Stimulated activated naive B cell treated with anti-CD40 and anti-IgM and Interleukin-4, amounts not matched to agents 10 μg/mL and 1 μg/mL and 100 μg/mL, for 72 hours (primary cell): Measurements from ENCODE around the gene MFNG.

ENCODE experiments used
- ATAC-seq, 2 donors: fragments of 150-1000 bp; cut with Tn5 transposase; replicated peaks; 2 replicates each; pipeline ENCODE4 v1.10.0; 2021; ENCODE audit warnings: moderate library complexity in 1 of 2
- DNase-seq: peaks from one replicate; pipeline ENCODE4 v3.0.0; 2021
- H3K27ac Mint-ChIP-seq: one replicate; pipeline ENCODE4 v1.8.0; 2022; ENCODE audit warnings: mild to moderate bottlenecking, mixed read lengths
- H3K27me3 Mint-ChIP-seq, 2 donors: one replicate each; pipeline ENCODE4 v1.8.0; 2022; ENCODE audit warnings: mixed read lengths in 2 of 2
- H3K36me3 Mint-ChIP-seq, 2 donors: one replicate each; pipeline ENCODE4 v1.8.0; 2022; ENCODE audit warnings: mixed read lengths in 2 of 2, mild to moderate bottlenecking in 1 of 2
- H3K4me1 Mint-ChIP-seq, 2 donors: one replicate each; pipeline ENCODE4 v1.8.0; 2022; ENCODE audit warnings: mixed read lengths in 2 of 2, mild to moderate bottlenecking in 1 of 2
- H3K4me3 Mint-ChIP-seq, 2 donors: one replicate each; pipeline ENCODE4 v1.8.0; 2022; ENCODE audit warnings: mild to moderate bottlenecking in 2 of 2, mixed read lengths in 2 of 2, moderate library complexity in 1 of 2
- H3K9me3 Mint-ChIP-seq, 2 donors: one replicate each; pipeline ENCODE4 v1.8.0; 2022; ENCODE audit warnings: mixed read lengths in 2 of 2, mild to moderate bottlenecking in 1 of 2

The MFNG gene

DNA sequence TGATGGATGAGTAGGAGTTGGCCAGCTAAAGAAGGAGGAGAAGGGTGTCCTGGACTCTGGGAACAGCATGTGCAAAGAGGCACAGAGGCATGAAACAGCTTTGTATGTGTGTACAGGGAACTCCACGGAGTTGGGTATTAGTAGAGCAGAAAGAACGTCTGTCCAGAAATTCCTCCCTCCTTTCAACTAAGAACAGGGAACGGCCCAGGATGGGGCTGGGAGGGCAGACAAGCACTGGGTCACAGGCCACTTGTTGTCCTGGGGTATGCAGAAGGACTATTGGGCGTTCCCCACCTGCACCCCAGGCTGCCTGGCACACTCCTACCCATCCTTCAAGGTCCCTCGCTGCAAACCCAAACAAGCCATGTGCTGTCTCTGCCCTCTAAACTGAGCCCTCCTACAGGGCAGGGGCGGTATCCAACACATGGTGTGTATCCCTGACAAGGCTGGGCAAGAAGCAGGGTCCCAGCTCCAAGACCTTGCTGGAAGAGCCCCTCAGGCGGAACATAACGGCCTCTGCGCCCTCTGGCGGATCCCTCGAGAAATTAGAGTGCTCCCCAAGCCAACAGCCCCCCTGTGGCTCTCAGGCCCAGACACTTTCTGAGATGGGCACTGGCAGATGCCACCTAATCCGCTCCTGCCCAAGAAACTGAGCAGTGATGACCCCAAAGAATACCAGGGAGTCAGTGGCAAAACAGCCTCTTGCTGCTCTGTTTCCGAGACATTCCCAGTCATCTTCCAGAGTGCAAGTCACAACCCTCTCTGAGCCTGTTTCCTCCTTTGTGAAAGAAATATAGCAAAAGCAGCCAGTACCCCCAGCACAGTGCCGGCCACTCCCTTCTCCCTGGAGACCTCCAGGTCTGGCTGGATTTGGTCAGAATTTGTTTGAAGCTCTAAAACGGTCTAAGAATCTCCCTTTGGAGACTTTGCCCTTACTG, 57.3 kb downstream of the MFNG start:
- Mint-ChIP-seq H3K27me3 (peaks cover 79 to 85% of the 10 kb centered on the region in 2 donors), H3K4me3 (no peak overlapping the region), H3K4me1 (peaks cover 21 to 28% of the 10 kb centered on the region in 2 donors), H3K9me3 (peaks cover 6 to 8% of the 10 kb centered on the region in 2 donors), H3K36me3 (peaks cover 4 to 8% of the 10 kb centered on the region in 2 donors), H3K27ac (no peak overlapping the region)
- ATAC-seq, result peak; percentile 54 to 58
- peak; percentile 28 for DNase-seq

DNA sequence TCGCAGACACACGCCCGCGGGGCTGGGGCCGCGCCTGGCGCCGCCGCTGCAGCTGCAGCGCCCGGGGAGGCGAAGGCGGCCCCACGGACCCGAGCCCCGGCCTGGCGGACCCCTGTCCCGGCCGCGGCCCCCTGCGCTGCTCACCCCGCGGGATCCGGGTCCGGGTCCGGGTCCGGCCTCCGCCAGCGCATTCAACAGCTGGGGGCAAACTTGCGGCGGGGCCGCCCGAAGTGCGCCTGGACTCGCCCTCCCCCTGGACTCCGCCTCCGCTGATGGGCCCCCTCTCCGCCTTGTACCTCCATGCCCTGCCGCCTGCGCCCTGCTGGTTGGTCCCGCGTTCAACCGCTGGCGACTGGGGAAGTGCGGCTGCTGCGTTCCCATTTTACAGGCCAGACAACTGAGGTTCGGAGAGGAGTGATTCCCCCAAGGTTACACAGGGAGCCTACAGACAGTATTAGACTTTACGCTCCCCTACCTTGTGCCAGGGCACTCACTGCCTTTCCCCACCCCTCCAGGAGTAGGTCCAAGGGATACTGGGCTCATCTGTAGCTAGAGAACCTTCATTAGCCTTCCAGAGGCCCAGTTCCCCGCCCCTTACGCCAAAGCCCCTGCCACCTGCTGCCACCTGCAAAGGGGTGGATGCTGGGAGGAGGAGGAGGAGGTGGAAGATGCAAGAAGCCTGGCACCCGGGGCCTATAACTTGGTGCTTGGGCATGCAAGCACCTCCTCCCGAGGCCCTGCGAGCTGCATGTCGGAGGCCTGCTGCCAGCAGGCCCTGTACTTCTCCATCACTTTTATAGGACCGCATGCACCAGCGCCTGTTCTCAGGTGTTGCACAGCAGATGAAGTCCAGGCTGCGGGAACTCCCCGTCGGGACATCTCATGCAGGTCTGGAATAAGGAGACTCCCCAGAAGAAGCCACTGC, 58.2 kb downstream of the MFNG start:
- peaks cover 77 to 83% of the 10 kb centered on the region in 2 donors for H3K27me3 Mint-ChIP-seq
- H3K9me3 Mint-ChIP-seq, result peaks cover 6 to 8% of the 10 kb centered on the region in 2 donors
- no peak for DNase-seq
- no peak for ATAC-seq
- H3K27ac Mint-ChIP-seq, result peak overlapping the region; percentile 37
- H3K4me3 Mint-ChIP-seq, result peak overlapping the region; percentile 67 to 71
- peaks cover 4 to 8% of the 10 kb centered on the region in 2 donors for H3K36me3 Mint-ChIP-seq
- H3K4me1 Mint-ChIP-seq, result peaks cover 21 to 28% of the 10 kb centered on the region in 2 donors

GRCh38 chr22:37427135-37427710, 59.0 kb downstream of the MFNG start, which contains the start of gene ELFN2:
ELFN2 (minus strand) TSS chr22:37427479; CDS start chr22:37375534, 51,945 bp downstream.
- ATAC-seq (no peak), DNase-seq (no peak)

GRCh38 chr22:37426706-37427134, 59.5 kb downstream of the MFNG start:
- Mint-ChIP-seq H3K36me3 (peaks cover 0 to 2% of the 10 kb centered on the region in 2 donors), H3K27me3 (peaks cover 71 to 77% of the 10 kb centered on the region in 2 donors), H3K4me1 (peaks cover 22 to 23% of the 10 kb centered on the region in 2 donors), H3K27ac (no peak overlapping the region), H3K9me3 (no peaks in the 10 kb centered on the region), H3K4me3 (peak overlapping the region; percentile 68)
- DNase-seq (no peak), ATAC-seq (no peak)

More at GRCh38 chr22:37427135-37427710, 59.0 kb downstream of the MFNG start, which contains the start of gene ELFN2:
- peaks cover 2 to 4% of the 10 kb centered on the region in 2 donors for H3K9me3 Mint-ChIP-seq
- peaks cover 21 to 27% of the 10 kb centered on the region in 2 donors for H3K4me1 Mint-ChIP-seq
- peaks cover 71 to 77% of the 10 kb centered on the region in 2 donors for H3K27me3 Mint-ChIP-seq
- peak within 1 kb of the TSS; percentile 68 to 71 for H3K4me3 Mint-ChIP-seq
- H3K27ac Mint-ChIP-seq, result peak within 1 kb of the TSS; percentile 37
- H3K36me3 Mint-ChIP-seq, result peaks cover 0 to 4% of the 10 kb centered on the region in 2 donors

DNA sequence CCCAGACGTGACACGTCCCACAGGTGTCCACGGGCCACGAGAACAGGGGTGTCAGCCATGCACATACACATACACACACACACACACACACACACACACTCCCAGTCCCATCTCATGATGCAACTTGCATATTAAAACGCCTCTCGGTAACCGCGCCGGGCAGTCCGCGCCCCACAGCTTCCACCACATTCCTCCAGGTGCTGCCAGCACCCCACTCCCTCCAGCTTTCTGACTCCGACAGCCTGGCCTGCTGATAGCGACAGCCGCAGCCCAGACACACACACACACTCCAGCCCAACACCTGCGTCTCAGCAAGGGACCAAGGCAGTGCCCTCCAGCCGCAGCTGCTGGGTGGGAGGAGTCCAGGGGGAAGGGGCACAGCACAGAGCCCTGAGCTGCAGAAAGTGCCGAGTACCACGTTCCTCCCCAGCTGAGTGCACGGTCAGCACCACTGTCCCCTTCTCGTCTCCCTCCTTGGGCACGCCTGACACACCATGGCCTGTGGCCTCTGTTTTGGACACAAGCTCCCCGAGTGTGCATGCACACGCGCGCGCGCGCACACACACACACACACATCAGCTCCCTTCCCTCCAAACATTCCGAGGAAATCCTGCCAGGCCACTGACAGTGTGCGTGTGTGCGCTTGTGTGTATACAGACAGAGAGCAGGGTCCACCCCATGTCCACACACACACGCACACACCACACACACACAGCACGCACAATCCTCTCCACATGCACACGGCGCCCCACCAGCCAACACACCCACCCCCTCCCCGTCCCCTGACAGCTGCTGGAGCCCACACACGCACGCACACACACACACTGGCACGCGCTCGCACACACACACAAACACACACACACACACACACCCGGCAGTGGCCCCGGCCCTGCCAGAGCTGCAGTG, 60.1 kb downstream of the MFNG start:
- peaks cover 0 to 2% of the 10 kb centered on the region in 2 donors for H3K36me3 Mint-ChIP-seq
- H3K27me3 Mint-ChIP-seq, result peaks cover 71 to 77% of the 10 kb centered on the region in 2 donors
- peaks cover 23 to 25% of the 10 kb centered on the region in 2 donors for H3K4me1 Mint-ChIP-seq
- H3K9me3 Mint-ChIP-seq, result no peaks in the 10 kb centered on the region
- no peak overlapping the region for H3K27ac Mint-ChIP-seq
- ATAC-seq (peak; percentile 34 to 40), DNase-seq (no peak)
- peak overlapping the region in 1 of 2 donors; percentile 18 for H3K4me3 Mint-ChIP-seq

- Mint-ChIP-seq H3K4me1 (peaks cover 27 to 29% of the 10 kb centered on the region in 2 donors), H3K4me3 (no peak overlapping the region), H3K27me3 (peaks cover 72 to 77% of the 10 kb centered on the region in 2 donors), H3K9me3 (no peaks in the 10 kb centered on the region), H3K36me3 (peaks cover 0 to 2% of the 10 kb centered on the region in 2 donors), H3K27ac (no peak overlapping the region)
- ATAC-seq, result no peak
- DNase-seq, result no peak
Measured at GRCh38 chr22:37425369-37425768, 60.8 kb downstream of the MFNG start.

GRCh38 chr22:37423283-37423682, 62.9 kb downstream of the MFNG start:
- Mint-ChIP-seq H3K4me1 (peaks cover 31 to 41% of the 10 kb centered on the region in 2 donors), H3K27me3 (peaks cover 78 to 80% of the 10 kb centered on the region in 2 donors), H3K4me3 (no peak overlapping the region), H3K36me3 (peaks cover 0 to 2% of the 10 kb centered on the region in 2 donors), H3K9me3 (no peaks in the 10 kb centered on the region), H3K27ac (no peak overlapping the region)
- ATAC-seq (no peak), DNase-seq (no peak)

GRCh38 chr22:37421468-37421877, 64.7 kb downstream of the MFNG start:
- peaks cover 0 to 2% of the 10 kb centered on the region in 2 donors for H3K36me3 Mint-ChIP-seq
- ATAC-seq (no peak), DNase-seq (no peak)
- H3K4me3 Mint-ChIP-seq, result no peak overlapping the region
- peaks cover 78 to 83% of the 10 kb centered on the region in 2 donors for H3K27me3 Mint-ChIP-seq
- no peaks in the 10 kb centered on the region for H3K9me3 Mint-ChIP-seq
- no peak overlapping the region for H3K27ac Mint-ChIP-seq
- H3K4me1 Mint-ChIP-seq, result peaks cover 27 to 42% of the 10 kb centered on the region in 2 donors

DNA sequence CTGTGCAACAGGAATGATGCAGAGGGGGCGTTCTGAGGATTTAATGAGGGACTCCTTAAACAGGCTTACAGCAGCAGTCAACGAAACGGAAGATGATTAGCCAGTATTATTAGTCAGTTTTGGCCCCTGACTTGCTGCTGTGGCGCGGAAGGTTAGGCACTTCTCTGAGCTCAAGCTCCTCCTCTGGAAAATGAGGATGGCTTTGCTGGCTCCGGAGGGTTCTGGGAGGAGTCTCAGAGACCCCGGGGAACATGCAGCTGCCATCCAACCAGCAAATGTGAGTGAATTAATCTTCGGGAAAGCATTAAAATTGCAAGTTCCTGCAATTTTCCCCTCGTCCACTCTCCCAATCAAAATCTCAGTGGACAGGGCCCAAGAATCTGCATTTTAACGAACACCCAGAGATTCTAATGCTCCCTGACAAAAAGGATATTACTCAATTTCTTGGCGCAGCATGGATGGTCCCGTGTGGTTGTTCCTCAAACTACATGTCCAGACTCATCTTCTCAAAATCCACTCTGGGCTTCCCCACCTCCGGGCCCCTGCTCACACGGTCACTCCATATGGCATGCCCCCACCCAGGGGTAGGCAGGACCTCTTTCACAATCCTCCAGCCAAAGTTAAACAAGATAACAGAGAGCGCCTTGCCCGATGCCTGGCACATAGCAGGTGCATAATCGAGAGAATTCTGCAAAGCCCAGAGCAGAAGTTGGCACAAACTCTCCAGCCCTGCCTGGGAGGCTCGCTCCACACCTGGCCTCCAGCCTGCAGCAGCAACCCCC, 65.3 kb downstream of the MFNG start:
- H3K36me3 Mint-ChIP-seq, result peaks cover 0 to 2% of the 10 kb centered on the region in 2 donors
- no peak overlapping the region for H3K27ac Mint-ChIP-seq
- ATAC-seq (no peak), DNase-seq (no peak)
- peak overlapping the region; percentile 75 to 86 for H3K4me3 Mint-ChIP-seq
- peaks cover 78 to 83% of the 10 kb centered on the region in 2 donors for H3K27me3 Mint-ChIP-seq
- H3K4me1 Mint-ChIP-seq, result peaks cover 28 to 42% of the 10 kb centered on the region in 2 donors
- H3K9me3 Mint-ChIP-seq, result no peaks in the 10 kb centered on the region

GRCh38 chr22:37419969-37420685, 66.1 kb downstream of the MFNG start:
- peaks cover 28 to 41% of the 10 kb centered on the region in 2 donors for H3K4me1 Mint-ChIP-seq
- DNase-seq, result no peak
- peak; percentile 66 to 69 for ATAC-seq
- no peaks in the 10 kb centered on the region for H3K9me3 Mint-ChIP-seq
- H3K36me3 Mint-ChIP-seq, result peaks cover 0 to 2% of the 10 kb centered on the region in 2 donors
- peak overlapping the region; percentile 31 for H3K27ac Mint-ChIP-seq
- peak overlapping the region; percentile 75 to 86 for H3K4me3 Mint-ChIP-seq
- H3K27me3 Mint-ChIP-seq, result peaks cover 76 to 82% of the 10 kb centered on the region in 2 donors

DNA sequence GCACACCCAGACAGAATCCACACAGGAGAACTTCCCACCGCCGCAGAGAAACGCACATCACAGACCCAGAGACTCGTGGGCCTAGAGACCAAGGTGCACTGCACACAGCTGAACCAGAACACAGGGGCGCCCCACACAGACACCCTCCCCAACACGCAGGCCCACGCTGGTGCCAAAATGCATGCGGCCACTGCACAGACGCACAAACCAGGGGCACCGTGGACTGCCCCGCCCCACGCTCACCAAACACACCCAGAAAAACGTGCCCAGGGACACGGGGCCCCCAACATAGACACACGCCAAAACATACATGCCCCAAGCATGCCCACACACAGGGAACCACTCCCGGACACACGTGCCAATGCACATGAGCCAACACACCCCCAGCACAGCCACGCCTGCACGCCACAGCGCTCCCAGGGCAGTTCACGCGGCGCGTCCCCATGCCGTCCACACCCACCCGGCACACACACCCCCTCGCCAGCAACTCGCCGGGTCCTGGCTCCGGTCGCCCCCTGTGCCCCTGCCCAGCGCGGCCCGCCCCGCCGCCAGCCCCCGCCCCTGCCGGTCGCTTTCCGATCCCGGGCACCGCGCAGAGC, 66.7 kb downstream of the MFNG start:
- Mint-ChIP-seq H3K27me3 (peaks cover 77 to 82% of the 10 kb centered on the region in 2 donors), H3K4me1 (peaks cover 29 to 41% of the 10 kb centered on the region in 2 donors), H3K4me3 (peak overlapping the region; percentile 68 to 74), H3K27ac (no peak overlapping the region), H3K9me3 (no peaks in the 10 kb centered on the region), H3K36me3 (peaks cover 0 to 2% of the 10 kb centered on the region in 2 donors)
- ATAC-seq, result peak; percentile 22 to 38
- DNase-seq, result no peak
